Progenitor cell of endocrine pancreas (in vitro differentiated cells): ENCODE data around the gene CBL. TPM values are rescaled to one million over a fixed set of nuclear protein-coding genes. Genes with fewer than 3 reads are reported as not detected.

ENCODE experiments used
- DNase-seq: peaks from one replicate; pipeline ENCODE4 v3.0.0; 2021; ENCODE audit warnings: low spot score; ENCODE audit not compliant: unreplicated experiment
- H3K27ac Mint-ChIP-seq: 2 replicates; pipeline ENCODE4 v1.8.0; 2021; ENCODE audit warnings: mild to moderate bottlenecking, moderate library complexity, mixed read lengths
- H3K27me3 Mint-ChIP-seq: 2 replicates; pipeline ENCODE4 v1.8.0; 2021; ENCODE audit warnings: mixed read lengths
- H3K36me3 Mint-ChIP-seq: 2 replicates; pipeline ENCODE4 v1.8.0; 2022; ENCODE audit warnings: mixed read lengths; ENCODE audit not compliant: insufficient read depth
- H3K4me1 Mint-ChIP-seq: 2 replicates; pipeline ENCODE4 v1.8.0; 2021; ENCODE audit warnings: low read depth, mixed read lengths
- H3K4me3 Mint-ChIP-seq: 2 replicates; pipeline ENCODE4 v1.8.0; 2021; ENCODE audit warnings: low read depth, mild to moderate bottlenecking, moderate library complexity, mixed read lengths
- H3K9me3 Mint-ChIP-seq: 2 replicates; pipeline ENCODE4 v1.8.0; 2021; ENCODE audit warnings: low read depth, mixed read lengths
- total RNA-seq: library from RNA; stranded (reverse); gene quantifications from 2 replicates; pipeline ENCODE4 v1.2.1, GENCODE V29; 2021
- TF ChIP-seq, protein P1 (sequence below): fragments of 200-600 bp; sonication (generic); IDR thresholded peaks from one replicate; pipeline ENCODE4 v1.5.0; 2021; ENCODE audit warnings: antibody characterized with exemption, mild to moderate bottlenecking; ENCODE audit not compliant: unreplicated experiment

Gene CBL
- total RNA-seq, 1 donor from 2014 or later, result 26.4 TPM

DNA sequence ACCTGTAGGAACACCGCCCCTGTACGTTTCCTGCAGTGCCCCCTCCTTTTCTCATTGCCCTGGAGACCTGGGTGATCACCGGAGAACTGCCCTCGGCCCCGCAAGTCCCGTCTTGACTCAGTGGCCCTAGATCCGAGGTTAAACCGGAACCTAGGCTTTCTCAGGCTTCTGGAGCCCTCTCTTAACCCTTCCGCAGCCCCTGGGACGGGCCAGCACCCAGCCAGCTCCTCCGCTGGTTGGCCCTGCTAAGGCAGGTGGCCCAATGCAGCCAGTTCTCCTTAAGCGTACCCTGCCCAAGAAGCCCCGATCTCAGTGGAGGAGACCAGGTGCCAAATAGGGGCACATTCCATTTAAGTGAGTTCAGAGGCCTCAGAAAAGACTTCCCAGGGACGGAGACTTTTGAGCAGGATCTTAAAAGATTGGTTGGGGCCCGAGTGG, 36.8 kb upstream of the CBL start:
- Mint-ChIP-seq H3K36me3 (no peaks in the 10 kb centered on the region), H3K9me3 (no peaks in the 10 kb centered on the region), H3K27ac (peak overlapping the region; percentile 96), H3K27me3 (no peaks in the 10 kb centered on the region), H3K4me1 (peaks cover 3% of the 10 kb centered on the region), H3K4me3 (peak overlapping the region; percentile 78)
- no peak for DNase-seq
- TF ChIP-seq, protein P1, sequence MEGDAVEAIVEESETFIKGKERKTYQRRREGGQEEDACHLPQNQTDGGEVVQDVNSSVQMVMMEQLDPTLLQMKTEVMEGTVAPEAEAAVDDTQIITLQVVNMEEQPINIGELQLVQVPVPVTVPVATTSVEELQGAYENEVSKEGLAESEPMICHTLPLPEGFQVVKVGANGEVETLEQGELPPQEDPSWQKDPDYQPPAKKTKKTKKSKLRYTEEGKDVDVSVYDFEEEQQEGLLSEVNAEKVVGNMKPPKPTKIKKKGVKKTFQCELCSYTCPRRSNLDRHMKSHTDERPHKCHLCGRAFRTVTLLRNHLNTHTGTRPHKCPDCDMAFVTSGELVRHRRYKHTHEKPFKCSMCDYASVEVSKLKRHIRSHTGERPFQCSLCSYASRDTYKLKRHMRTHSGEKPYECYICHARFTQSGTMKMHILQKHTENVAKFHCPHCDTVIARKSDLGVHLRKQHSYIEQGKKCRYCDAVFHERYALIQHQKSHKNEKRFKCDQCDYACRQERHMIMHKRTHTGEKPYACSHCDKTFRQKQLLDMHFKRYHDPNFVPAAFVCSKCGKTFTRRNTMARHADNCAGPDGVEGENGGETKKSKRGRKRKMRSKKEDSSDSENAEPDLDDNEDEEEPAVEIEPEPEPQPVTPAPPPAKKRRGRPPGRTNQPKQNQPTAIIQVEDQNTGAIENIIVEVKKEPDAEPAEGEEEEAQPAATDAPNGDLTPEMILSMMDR, result no peak

DNA sequence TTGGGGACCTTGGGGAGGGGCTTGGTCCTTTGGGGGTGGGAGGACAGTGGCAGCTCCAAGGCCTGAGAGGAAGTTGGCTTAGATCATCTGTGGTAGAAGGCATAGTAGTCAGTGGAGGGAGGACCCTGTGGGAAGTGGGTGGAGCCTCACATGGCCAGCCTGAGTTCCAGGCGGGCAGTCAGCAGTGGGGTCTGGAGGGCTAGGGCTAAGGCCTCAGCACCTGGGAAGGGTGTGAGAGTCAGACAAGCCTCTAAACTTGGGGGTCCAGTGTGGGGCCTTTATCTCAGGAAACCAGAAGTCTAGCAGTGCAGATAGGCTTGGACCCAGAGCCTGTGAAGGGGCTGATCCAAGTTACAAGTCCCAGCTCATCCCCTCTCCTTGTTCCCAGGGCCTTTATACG, 33.6 kb upstream of the CBL start:
- Mint-ChIP-seq H3K4me3 (no peak overlapping the region), H3K27ac (no peak overlapping the region), H3K27me3 (no peaks in the 10 kb centered on the region), H3K9me3 (no peaks in the 10 kb centered on the region), H3K36me3 (peaks cover 1% of the 10 kb centered on the region), H3K4me1 (peaks cover 3% of the 10 kb centered on the region)
- TF ChIP-seq, protein P1, result no peak
- DNase-seq, result no peak

- H3K4me3 Mint-ChIP-seq, result no peak overlapping the region
These were observed 32.7 kb upstream of the CBL start for GRCh38 chr11:119173453-119173852.

GRCh38 chr11:119175493-119176077, 30.6 kb upstream of the CBL start:
- Mint-ChIP-seq H3K4me1 (no peaks in the 10 kb centered on the region), H3K36me3 (peaks cover 1% of the 10 kb centered on the region), H3K27me3 (no peaks in the 10 kb centered on the region), H3K27ac (no peak overlapping the region), H3K4me3 (no peak overlapping the region), H3K9me3 (no peaks in the 10 kb centered on the region)
- no peak for DNase-seq
- TF ChIP-seq, protein P1, result no peak

More at GRCh38 chr11:119173453-119173852, 32.7 kb upstream of the CBL start:
- H3K36me3 Mint-ChIP-seq, result peaks cover 1% of the 10 kb centered on the region
- no peaks in the 10 kb centered on the region for H3K9me3 Mint-ChIP-seq
- no peak for DNase-seq
- no peaks in the 10 kb centered on the region for H3K27me3 Mint-ChIP-seq
- peaks cover 3% of the 10 kb centered on the region for H3K4me1 Mint-ChIP-seq
- TF ChIP-seq, protein P1, result no peak
- H3K27ac Mint-ChIP-seq, result no peak overlapping the region

DNA sequence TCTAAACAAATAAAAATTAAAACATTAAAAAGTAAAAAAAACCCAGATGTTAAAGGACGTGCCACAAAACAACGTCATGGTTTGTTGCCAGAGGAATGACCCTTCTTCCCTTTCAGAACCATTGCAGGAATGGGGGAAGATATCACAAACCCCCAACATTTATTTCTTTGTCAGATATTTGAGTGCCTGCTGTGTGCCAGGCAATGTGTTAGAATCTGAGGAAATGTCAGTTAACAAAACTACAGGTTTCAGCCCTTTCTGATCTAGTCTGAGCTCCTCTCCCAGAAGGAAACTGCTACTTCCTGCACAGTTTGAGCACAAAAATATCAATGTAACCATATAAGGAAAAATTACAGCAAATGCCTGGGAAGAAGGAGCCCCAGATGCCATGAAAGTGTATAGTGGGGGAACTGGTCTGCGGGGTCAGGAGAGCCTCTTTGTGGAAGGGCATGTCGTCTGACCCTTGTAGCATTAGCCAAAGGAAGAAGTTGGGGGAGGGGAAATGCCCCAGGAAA, 27.9 kb upstream of the CBL start:
- no peak overlapping the region for H3K27ac Mint-ChIP-seq
- TF ChIP-seq, protein P1, result no peak
- H3K9me3 Mint-ChIP-seq, result no peaks in the 10 kb centered on the region

More for the DNA sequence above, 27.9 kb upstream of the CBL start:
- Mint-ChIP-seq H3K4me3 (no peak overlapping the region), H3K27me3 (no peaks in the 10 kb centered on the region), H3K36me3 (peaks cover 1% of the 10 kb centered on the region), H3K4me1 (no peaks in the 10 kb centered on the region)
- DNase-seq, result no peak
